Measurements from ENCODE around the gene SNIP1.

- TF ChIP-seq CTCF (IDR thresholded peaks at IDR 0.05) = no peak
- no peak for TF ChIP-seq POLR2A (IDR thresholded peaks at IDR 0.05)
Observed at GRCh38 chr1:37553598-37553926, 531 bp downstream of the SNIP1 start.
